Activated CD4-positive, CD25-positive, alpha-beta regulatory T cell (primary cell): ENCODE results near the gene ZC3H7A.
A peak's percentile ranks its signal among the peaks of the same experiment; 100 is the strongest.
"Not testable (repeated sequence)": the region's sequence is repeated elsewhere in the genome, so short reads cannot be mapped to it uniquely, and the experiment has no call there.

ENCODE experiments used
- DNase-seq, 4 experiments: peaks; one replicate each; lab custom pipeline; 2025; lab: John Stamatoyannopoulos, UW

ZC3H7A gene

DNA sequence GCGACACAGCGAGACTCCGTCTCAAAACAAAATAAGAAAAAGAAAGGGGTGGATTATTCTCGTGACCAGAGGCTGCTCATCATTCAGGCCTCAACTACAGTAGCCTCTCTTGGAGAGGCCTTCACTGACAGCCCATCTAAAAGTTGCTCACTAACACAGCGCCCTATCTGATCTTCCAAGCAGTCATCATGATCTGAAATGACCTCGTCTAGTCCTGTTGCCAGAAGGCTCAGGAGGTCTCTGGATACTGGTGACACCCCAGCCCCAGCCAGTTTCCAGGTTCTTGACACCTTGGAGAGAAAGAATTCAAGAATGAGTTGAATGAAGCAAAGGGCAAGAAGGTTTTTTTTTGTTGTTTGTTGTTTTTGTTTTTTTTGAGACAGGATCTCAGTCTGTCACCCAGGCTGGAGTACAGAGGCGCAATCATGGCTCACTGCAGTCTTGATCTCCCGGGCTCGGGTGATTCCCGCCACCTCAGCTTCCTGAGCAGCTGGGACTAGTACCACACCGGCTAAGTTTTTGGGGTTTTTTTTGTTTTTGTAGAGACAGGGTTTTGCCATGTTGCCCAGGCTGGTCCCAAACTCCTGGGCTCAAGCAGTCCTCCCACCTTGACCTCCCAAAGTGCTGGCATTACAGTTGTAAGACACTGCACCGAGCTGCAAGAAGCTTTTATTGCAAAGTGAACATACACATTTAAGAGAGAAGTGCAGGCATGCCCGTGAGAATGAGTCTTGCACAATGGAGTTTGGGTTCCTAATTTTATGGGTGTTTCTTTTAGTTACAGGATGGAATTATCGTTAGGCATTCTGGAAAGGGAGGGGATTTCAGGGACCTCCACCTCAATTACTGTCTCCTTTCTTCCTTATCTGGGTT lies 2.7 kb upstream of the ZC3H7A start:
- peak in 1 of 4 experiments; percentile 5 for DNase-seq

DNA sequence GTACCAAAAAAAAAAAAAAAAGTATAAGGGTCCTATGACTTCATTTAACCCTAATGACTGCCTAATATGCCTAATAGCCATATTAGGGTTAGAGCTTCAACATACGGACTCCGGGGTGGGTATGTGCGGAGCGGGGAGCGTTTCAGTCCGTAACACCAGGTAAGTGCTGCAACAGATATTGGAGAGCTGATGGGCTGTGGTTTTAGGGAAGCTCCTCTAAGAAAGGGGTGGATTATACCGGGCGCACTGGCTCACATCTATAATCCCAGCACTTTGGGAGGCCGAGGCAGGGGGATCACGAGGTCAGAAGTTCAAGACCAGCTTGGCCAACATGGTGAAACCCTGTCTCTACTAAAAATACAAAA lies 1.9 kb upstream of the ZC3H7A start:
- no peak for DNase-seq

DNA sequence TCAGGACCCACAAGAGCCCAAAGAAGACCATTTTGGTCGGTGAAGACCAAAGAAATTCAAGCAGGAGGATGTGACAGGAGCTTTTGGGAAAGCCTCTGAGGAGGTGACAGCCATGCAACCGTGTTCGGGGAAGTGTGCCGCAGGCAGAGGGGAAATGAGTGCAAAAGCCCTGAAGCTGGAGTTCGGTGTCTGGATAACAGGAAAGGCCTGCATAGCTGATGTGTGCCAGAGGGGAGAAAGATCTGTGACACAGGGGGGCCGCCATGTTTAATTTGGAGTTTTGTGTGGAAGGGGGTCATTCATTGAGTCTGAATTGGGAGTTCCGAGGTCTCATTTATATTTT lies 870 bp upstream of the ZC3H7A start:
- no peak for DNase-seq

GRCh38 chr16:11796227-11797165 lies 562 bp downstream of the ZC3H7A start:
- no peak for DNase-seq

- no peak for DNase-seq
These were observed 1.2 kb downstream of the ZC3H7A start for GRCh38 chr16:11795887-11796226.

DNA sequence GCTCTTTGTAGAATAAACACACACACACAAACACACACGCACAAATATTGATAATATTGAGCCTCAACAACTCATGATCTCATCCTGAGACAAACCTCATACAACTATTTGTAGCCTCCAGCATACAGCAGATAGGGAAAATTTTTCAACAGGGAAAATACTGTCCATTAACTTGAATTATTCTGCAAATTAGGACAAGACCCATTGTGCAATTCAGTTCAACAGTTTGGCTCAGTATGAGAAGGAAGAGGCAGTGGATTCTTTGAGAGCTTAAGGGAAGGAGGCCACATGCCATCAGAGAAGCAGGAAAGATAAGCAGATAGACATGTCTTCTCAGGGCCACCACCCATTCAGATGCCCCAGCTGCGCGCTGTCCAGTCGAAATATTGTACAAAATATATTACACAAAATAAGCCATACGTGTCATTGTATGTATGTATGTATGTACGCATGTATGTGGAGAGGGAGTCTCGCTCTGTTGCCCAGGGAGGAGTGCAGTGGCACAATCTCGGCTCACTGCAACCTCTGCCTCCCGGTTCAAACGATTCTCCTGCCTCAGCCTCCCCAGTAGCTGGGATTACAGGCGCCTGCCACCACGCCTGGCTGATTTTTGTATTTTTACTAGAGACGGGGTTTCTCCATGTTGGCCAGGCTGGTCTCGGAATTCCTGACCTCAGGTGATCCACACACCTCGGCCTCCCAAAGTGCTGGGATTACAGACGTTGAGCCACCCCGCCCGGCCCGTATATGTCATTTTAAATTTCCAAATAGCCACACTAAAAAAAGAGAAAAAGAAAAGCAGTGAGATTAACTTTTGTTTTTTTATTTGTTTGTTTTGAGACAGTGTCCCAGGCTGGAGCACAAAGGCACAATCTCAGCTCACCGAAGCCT lies 1.8 kb downstream of the ZC3H7A start:
- DNase-seq = no peak

DNA sequence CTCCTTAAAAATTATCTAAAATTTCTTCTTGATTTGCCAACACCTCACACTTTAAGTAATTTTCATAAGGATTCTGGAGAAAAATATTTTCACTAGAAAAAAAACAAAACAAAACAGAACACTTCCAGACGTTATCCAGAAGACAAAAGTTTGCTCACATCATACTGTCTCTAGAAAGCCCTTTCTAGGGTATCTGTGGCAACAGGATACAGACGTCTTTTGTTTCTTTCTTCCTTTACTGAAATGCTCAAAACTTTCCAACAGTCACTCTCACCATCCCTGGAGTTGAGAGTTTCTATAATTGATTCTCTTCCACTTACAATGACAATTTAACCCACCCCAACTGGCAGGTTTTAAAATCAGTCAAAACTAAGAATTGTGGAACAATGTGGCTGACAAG lies 2.6 kb downstream of the ZC3H7A start:
- DNase-seq = no peak

GRCh38 chr16:11793840-11794239 lies 3.2 kb downstream of the ZC3H7A start:
- no peak for DNase-seq

DNA sequence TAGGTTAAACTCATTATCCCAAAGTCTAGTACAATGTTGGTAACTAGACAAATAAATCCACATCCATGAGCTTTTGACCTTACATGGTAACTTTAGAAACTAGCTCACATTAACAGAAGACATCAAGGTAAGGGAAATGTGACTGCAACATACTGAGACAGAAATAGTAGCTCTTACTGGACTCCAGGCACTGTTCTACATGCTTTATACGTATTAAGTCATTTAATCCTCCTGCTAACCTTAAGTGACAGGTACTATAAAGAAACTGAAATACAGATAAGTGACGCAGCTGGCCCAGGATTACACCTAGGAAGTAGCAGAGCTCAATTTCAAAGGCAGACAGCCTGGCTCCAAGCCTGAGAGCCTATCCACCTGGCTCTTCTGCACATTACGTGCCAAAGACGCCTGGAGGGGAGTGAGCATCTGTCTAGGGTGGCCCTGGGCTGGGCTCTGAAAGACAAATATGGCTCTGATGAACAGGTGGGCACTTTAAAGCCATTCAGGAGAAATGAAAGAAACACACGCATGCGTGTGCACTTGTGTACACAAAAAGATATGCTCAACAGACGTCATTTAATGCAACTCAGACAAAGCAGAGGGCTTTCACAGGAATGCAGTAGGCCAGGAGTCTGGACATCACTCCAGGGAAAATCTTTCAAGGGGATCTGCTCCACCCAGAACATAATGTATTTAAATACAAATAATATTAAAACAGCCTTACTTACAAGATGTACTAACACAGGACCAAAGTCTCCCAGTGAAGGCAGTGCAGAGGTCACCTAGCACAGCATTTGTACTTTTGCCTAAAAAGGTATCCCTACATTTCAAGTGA lies 4.4 kb downstream of the ZC3H7A start:
- DNase-seq = peak in 1 of 4 experiments; percentile 13

GRCh38 chr16:11791144-11791828 lies 5.8 kb downstream of the ZC3H7A start:
- DNase-seq = no peak

GRCh38 chr16:11788914-11789313 lies 8.1 kb downstream of the ZC3H7A start:
- no peak for DNase-seq

GRCh38 chr16:11784980-11785599 lies 12.0 kb downstream of the ZC3H7A start:
- DNase-seq = not testable (repeated sequence)

- not testable (repeated sequence) for DNase-seq
These were observed 12.7 kb downstream of the ZC3H7A start for GRCh38 chr16:11784381-11784780.

GRCh38 chr16:11784038-11784369 lies 13.1 kb downstream of the ZC3H7A start:
- DNase-seq = no peak

- DNase-seq = peak in 3 of 4 experiments; percentile 4 to 17 (median 15)
These were observed 13.6 kb downstream of the ZC3H7A start for GRCh38 chr16:11783319-11784037.

DNA sequence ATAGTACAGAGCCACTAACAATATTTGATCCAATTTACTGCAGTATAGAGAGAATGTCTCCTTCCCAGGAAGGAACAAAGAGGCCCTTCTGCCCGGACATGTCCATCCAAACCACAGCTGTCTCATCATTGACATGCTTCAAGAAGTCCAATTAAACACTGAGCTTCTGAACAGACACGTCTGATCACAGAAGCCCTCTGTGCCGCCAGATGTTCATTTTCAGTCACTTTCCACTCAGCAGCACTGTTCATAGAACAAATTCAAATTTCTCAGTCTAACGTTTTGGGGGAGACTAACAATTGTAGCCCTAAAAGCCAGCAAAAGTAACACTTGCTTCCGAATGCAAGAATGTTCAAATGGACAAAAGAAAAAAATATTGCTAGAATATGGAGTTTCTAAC lies 15.3 kb downstream of the ZC3H7A start:
- DNase-seq = no peak

GRCh38 chr16:11780991-11781680 lies 15.9 kb downstream of the ZC3H7A start:
- DNase-seq = no peak

DNA sequence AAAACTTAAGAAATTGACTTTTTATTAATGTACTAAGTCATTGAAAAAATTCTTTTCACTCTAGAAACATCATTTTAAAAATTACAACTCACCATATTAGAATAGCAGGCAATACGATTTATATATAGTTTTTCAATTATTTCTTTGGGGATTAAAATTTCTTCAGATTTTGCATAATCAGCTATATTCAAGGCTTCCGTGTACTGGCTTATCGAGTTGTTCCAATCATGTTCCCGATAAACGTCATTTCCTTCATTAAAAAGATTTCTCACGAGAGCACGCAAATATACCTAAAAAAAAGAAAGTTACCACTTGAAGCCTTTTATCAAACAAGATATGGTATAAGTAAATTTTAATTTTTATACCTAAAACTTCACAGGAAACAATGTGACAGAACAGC lies 18.0 kb downstream of the ZC3H7A start:
- DNase-seq = no peak

GRCh38 chr16:11774065-11774626 lies 22.9 kb downstream of the ZC3H7A start:
- DNase-seq = no peak
